GM19395 (cell line): ENCODE measurements around the gene TPM4.
"Not testable (repeated sequence)": the region's sequence is repeated elsewhere in the genome, so short reads cannot be mapped to it uniquely, and the experiment has no call there.

Experiments used
- ATAC-seq: cut with Tn5 transposase; IDR thresholded peaks from one replicate; pipeline ENCODE4 v1.9.1; 2021; ENCODE audit warnings: mild to moderate bottlenecking, moderate library complexity; ENCODE audit not compliant: unreplicated experiment

Gene TPM4

GRCh38 chr19:16095071-16095571 is 18.8 kb downstream of the TPM4 start:
- ATAC-seq, result no peak

- no peak for ATAC-seq
Measured at GRCh38 chr19:16096280-16096855, 20.1 kb downstream of the TPM4 start.

GRCh38 chr19:16098416-16098768 is 22.1 kb downstream of the TPM4 start:
- no peak for ATAC-seq

- ATAC-seq, result no peak
Measured at GRCh38 chr19:16098821-16099220, 22.5 kb downstream of the TPM4 start.

GRCh38 chr19:16099314-16099965 is 23.1 kb downstream of the TPM4 start:
- not testable (repeated sequence) for ATAC-seq

GRCh38 chr19:16100524-16100923 is 24.2 kb downstream of the TPM4 start:
- ATAC-seq, result no peak

GRCh38 chr19:16104722-16105121 is 28.4 kb downstream of the TPM4 start:
- ATAC-seq, result no peak

- ATAC-seq, result no peak
Measured at GRCh38 chr19:16106121-16106520, 29.8 kb downstream of the TPM4 start.

- peak; percentile 84 for ATAC-seq
Measured at GRCh38 chr19:16111160-16111908, 35.0 kb downstream of the TPM4 start, which contains the start of gene RAB8A. RAB8A (plus strand) TSS chr19:16111889; CDS start chr19:16111902, 13 bp downstream.

GRCh38 chr19:16111909-16112752 is 35.8 kb downstream of the TPM4 start:
- no peak for ATAC-seq

GRCh38 chr19:16112778-16113177 is 36.5 kb downstream of the TPM4 start:
- no peak for ATAC-seq

GRCh38 chr19:16113727-16114126 is 37.4 kb downstream of the TPM4 start:
- ATAC-seq, result no peak

GRCh38 chr19:16115301-16116039 is 39.2 kb downstream of the TPM4 start:
- no peak for ATAC-seq

GRCh38 chr19:16116067-16116466 is 39.8 kb downstream of the TPM4 start:
- no peak for ATAC-seq

GRCh38 chr19:16117594-16118033 is 41.3 kb downstream of the TPM4 start:
- ATAC-seq, result no peak

GRCh38 chr19:16118489-16119033 is 42.3 kb downstream of the TPM4 start:
- ATAC-seq, result peak; percentile 83

GRCh38 chr19:16119075-16119857 is 43.0 kb downstream of the TPM4 start:
- ATAC-seq, result peak; percentile 33

GRCh38 chr19:16121141-16121540 is 44.8 kb downstream of the TPM4 start:
- no peak for ATAC-seq

- ATAC-seq, result no peak
Measured at GRCh38 chr19:16121967-16122366, 45.7 kb downstream of the TPM4 start.
